Osteocyte (in vitro differentiated cells): ENCODE data around the gene PALM. TPM values are rescaled to one million over a fixed set of nuclear protein-coding genes. Genes with fewer than 3 reads are reported as not detected.
"Not testable (repeated sequence)": the region's sequence is repeated elsewhere in the genome, so short reads cannot be mapped to it uniquely, and the experiment has no call there.

Experiments
- DNase-seq: peaks from one replicate; pipeline ENCODE4 v3.0.0; 2021; ENCODE audit warnings: mixed read lengths; ENCODE audit not compliant: unreplicated experiment; ENCODE audit errors: extremely low spot score
- H3K27ac Mint-ChIP-seq: one replicate; pipeline ENCODE4 v1.8.0; 2021; ENCODE audit warnings: mild to moderate bottlenecking, mixed read lengths; ENCODE audit not compliant: unreplicated experiment
- H3K27me3 Mint-ChIP-seq: one replicate; pipeline ENCODE4 v1.8.0; 2021; ENCODE audit warnings: mixed read lengths; ENCODE audit not compliant: unreplicated experiment
- H3K36me3 Mint-ChIP-seq: one replicate; pipeline ENCODE4 v1.8.0; 2021; ENCODE audit warnings: mixed read lengths; ENCODE audit not compliant: unreplicated experiment
- H3K4me1 Mint-ChIP-seq: one replicate; pipeline ENCODE4 v1.8.0; 2021; ENCODE audit warnings: mixed read lengths; ENCODE audit not compliant: unreplicated experiment
- H3K4me3 Mint-ChIP-seq: one replicate; pipeline ENCODE4 v1.8.0; 2021; ENCODE audit warnings: mild to moderate bottlenecking, moderate library complexity, mixed read lengths; ENCODE audit not compliant: unreplicated experiment
- H3K9me3 Mint-ChIP-seq: one replicate; pipeline ENCODE4 v1.8.0; 2021; ENCODE audit warnings: mixed read lengths; ENCODE audit not compliant: unreplicated experiment
- CTCF ChIP-seq: fragments of 200-600 bp; sonication (generic); IDR thresholded peaks from 2 replicates; pipeline ENCODE4 v1.5.0; 2021; ENCODE audit warnings: antibody characterized with exemption, mild to moderate bottlenecking, moderate library complexity
- total RNA-seq: library from RNA; stranded (reverse); gene quantifications from 2 replicates; pipeline ENCODE4 v1.2.1, GENCODE V29; 2021

Gene PALM
- total RNA-seq, 1 donor from 2014 or later, result 236 TPM

- peak; percentile 96 for DNase-seq
- Mint-ChIP-seq H3K27me3 (no peaks in the 10 kb centered on the region), H3K9me3 (no peaks in the 10 kb centered on the region), H3K4me1 (peaks cover 36% of the 10 kb centered on the region), H3K27ac (peak within 1 kb of the TSS; percentile 80), H3K4me3 (peak within 1 kb of the TSS; percentile 79), H3K36me3 (no peaks in the 10 kb centered on the region)
- no peak for TF ChIP-seq CTCF
These were observed 45.6 kb upstream of the PALM start, which contains the start of gene RNF126 for GRCh38 chr19:662962-663681. TSS of gene RNF126 (minus strand) at chr19:663214. CDS start at chr19:663121, 93 bp downstream.

GRCh38 chr19:663682-664117 lies 45.0 kb upstream of the PALM start:
- no peaks in the 10 kb centered on the region for H3K27me3 Mint-ChIP-seq
- no peaks in the 10 kb centered on the region for H3K9me3 Mint-ChIP-seq
- peak overlapping the region; percentile 70 for H3K4me3 Mint-ChIP-seq
- no peak for TF ChIP-seq CTCF
- no peak for DNase-seq
- peak overlapping the region; percentile 80 for H3K27ac Mint-ChIP-seq
- H3K36me3 Mint-ChIP-seq, result no peaks in the 10 kb centered on the region
- H3K4me1 Mint-ChIP-seq, result peaks cover 37% of the 10 kb centered on the region

GRCh38 chr19:664913-665443 lies 43.8 kb upstream of the PALM start:
- Mint-ChIP-seq H3K27ac (peak overlapping the region; percentile 52), H3K27me3 (no peaks in the 10 kb centered on the region), H3K4me3 (peak overlapping the region; percentile 53), H3K36me3 (no peaks in the 10 kb centered on the region), H3K4me1 (peaks cover 36% of the 10 kb centered on the region), H3K9me3 (peaks cover 4% of the 10 kb centered on the region)
- DNase-seq, result peak; percentile 95
- TF ChIP-seq CTCF, result peak; percentile 98

GRCh38 chr19:666985-667573 lies 41.7 kb upstream of the PALM start:
- H3K4me3 Mint-ChIP-seq, H3K27me3 Mint-ChIP-seq, H3K9me3 Mint-ChIP-seq, H3K36me3 Mint-ChIP-seq, DNase-seq, H3K27ac Mint-ChIP-seq: not testable (repeated sequence)
- H3K4me1 Mint-ChIP-seq, result peaks cover 18% of the 10 kb centered on the region

- H3K27me3 Mint-ChIP-seq, H3K36me3 Mint-ChIP-seq, H3K27ac Mint-ChIP-seq, H3K4me3 Mint-ChIP-seq, H3K9me3 Mint-ChIP-seq, DNase-seq: not testable (repeated sequence)
- H3K4me1 Mint-ChIP-seq, result peaks cover 13% of the 10 kb centered on the region
These were observed 39.9 kb upstream of the PALM start for GRCh38 chr19:668675-669434.
